Adrenal gland (tissue), 12 donors: ENCODE data around the gene SH3YL1. TPM values are rescaled to one million over a fixed set of nuclear protein-coding genes. Genes with fewer than 3 reads are reported as not detected.

Experiments used
- DNase-seq, 7 donors: peaks; one replicate each; pipeline ENCODE4 v3.0.0-alpha.2; 2019 to 2020
- H3K27ac ChIP-seq, 5 donors: fragments of 200-600 bp; sonication (generic) in 4 of 5; 1 replicate in 3 of 5; 2 replicates in 2 of 5; pipeline versions ENCODE4 v1.5.1 to v1.8.0; 2016 to 2020; ENCODE audit warnings: mild to moderate bottlenecking in 1 of 5
- H3K27me3 ChIP-seq: fragments of 200-600 bp; 2 replicates; pipeline ENCODE4 v1.8.0; 2021
- H3K36me3 ChIP-seq, 2 donors: fragments of 200-600 bp; replicated peaks in 1 of 2; 1 replicate in 1 of 2; 2 replicates in 1 of 2; pipeline versions ENCODE4 v1.5.1 to v1.8.0; 2018 to 2022
- H3K4me1 ChIP-seq, 2 donors: fragments of 200-600 bp; replicated peaks in 1 of 2; 1 replicate in 1 of 2; 2 replicates in 1 of 2; pipeline versions ENCODE4 v1.5.1 to v1.8.0; 2018 to 2021
- H3K4me3 ChIP-seq, 4 donors: fragments of 200-600 bp; sonication (generic) in 3 of 4; one replicate each; pipeline ENCODE4 v1.5.1; 2016 to 2018
- H3K9me3 ChIP-seq, 3 donors: fragments of 200-600 bp; sonication (generic) in 1 of 3; replicated peaks in 1 of 3; 1 replicate in 2 of 3; 2 replicates in 1 of 3; pipeline versions ENCODE4 v1.5.1 to v1.8.0; 2016 to 2021
- POLR2A ChIP-seq, 2 donors: fragments of 450-650 bp; IDR thresholded peaks; one replicate each; pipeline ENCODE4 v1.6.1; 2017; ENCODE audit warnings: antibody characterized with exemption in 2 of 2, mild to moderate bottlenecking in 2 of 2, moderate library complexity in 1 of 2
- WGBS, 4 donors: extraction: QIAGEN DNeasy Blood & Tissue Kit in 2 of 4; methylation state at CpG; one replicate each; pipeline versions ENCODE4 v1.1.5 to v1.1.7; 2013 to 2017; 5-methylcytosine and 5-hydroxymethylcytosine counted together
- intact Hi-C, 2 donors: fragments of 100-400 bp; cut with DNase I; formaldehyde crosslinking; loops; one replicate each; pipeline versions ENCODE4 v1.14.1 to v1.15.0; 2022 to 2023
- polyA plus RNA-seq, 3 donors: library from polyadenylated mRNA; stranded (reverse); fragments of 200-250 nt in 2 of 3; fragments of 350-450 nt in 1 of 3; fragmentation: Illumina TruSeq in 1 of 3; extraction: RNeasy Lipid Tissue Mini Kit (QIAGEN cat#74804) in 1 of 3; gene quantifications; one replicate each; pipeline ENCODE4 v1.2.3, GENCODE V29; 2013 to 2014
- total RNA-seq, 9 donors: library from RNA; depleted of rRNA in 4 of 9; stranded (reverse); fragments of >200 nt in 4 of 9; fragments of 120-200 nt in 1 of 9; fragmentation: NEBNext Ultra II Directional in 1 of 9; extraction: Animal tissue kit (Norgen Biotek cat#: 25700) in 1 of 9; gene quantifications; one replicate each; pipeline versions ENCODE4 v1.1.0 to v1.2.4, GENCODE V29; 2013 to 2023
- TF ChIP-seq, protein P1 (sequence below), 6 experiments: fragments of 450-650 bp in 4 of 6; fragments of 200-600 bp in 2 of 6; sonication (generic) in 1 of 6; IDR thresholded peaks; 1 replicate in 5 of 6; 2 replicates in 1 of 6; pipeline versions ENCODE4 v1.5.1 to v1.8.0; 2016 to 2021; ENCODE audit warnings: antibody characterized with exemption in 6 of 6, mild to moderate bottlenecking in 2 of 6, moderate library complexity in 1 of 6
- donor health status: healthy with polysubstance abuse.
- donor health status: Bipolar disorder and iron deficiency.
- donor health status: DM: yes; HTN: yes; CAD: no.
- donor health status: DM: no; HTN: no; CAD: no.
- donor health status: DM: no; HTN: no; CAD: no.
- donor health status: DM: yes; HTN: yes; CAD: no.

SH3YL1 gene
- total and polyA plus RNA-seq, 12 donors, result 43.6 to 108 (median 92.6) TPM

GRCh38 chr2:208335-208734 is 55.5 kb downstream of the SH3YL1 start:
- intact Hi-C loops, result no loop called here

DNA sequence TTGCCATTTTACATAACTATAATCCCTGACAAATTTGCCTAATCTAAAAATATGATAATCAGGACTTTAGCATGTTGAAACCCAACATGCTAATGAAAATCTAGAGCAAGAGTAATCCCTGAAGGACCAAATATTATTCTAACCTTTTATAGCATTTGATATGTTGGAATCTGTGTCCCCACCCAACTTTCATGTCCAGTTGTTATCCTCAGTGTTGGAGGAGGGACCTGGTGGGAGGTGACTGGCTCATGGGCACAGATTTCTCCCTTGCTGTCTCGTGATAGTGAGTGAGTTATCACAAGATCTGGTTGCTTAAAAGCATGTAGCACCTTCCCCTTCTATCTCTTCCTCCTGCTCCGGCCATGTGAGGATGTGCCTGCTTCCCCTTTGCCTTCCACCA is 59.8 kb downstream of the SH3YL1 start:
- no peaks in the 10 kb centered on the region for H3K36me3 ChIP-seq
- no peak for DNase-seq
- H3K4me3 ChIP-seq, result no peak overlapping the region
- H3K27ac ChIP-seq, result no peak overlapping the region
- intact Hi-C loops, result no loop called here
- TF ChIP-seq, protein P1, sequence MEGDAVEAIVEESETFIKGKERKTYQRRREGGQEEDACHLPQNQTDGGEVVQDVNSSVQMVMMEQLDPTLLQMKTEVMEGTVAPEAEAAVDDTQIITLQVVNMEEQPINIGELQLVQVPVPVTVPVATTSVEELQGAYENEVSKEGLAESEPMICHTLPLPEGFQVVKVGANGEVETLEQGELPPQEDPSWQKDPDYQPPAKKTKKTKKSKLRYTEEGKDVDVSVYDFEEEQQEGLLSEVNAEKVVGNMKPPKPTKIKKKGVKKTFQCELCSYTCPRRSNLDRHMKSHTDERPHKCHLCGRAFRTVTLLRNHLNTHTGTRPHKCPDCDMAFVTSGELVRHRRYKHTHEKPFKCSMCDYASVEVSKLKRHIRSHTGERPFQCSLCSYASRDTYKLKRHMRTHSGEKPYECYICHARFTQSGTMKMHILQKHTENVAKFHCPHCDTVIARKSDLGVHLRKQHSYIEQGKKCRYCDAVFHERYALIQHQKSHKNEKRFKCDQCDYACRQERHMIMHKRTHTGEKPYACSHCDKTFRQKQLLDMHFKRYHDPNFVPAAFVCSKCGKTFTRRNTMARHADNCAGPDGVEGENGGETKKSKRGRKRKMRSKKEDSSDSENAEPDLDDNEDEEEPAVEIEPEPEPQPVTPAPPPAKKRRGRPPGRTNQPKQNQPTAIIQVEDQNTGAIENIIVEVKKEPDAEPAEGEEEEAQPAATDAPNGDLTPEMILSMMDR (IDR thresholded peaks at IDR 0.05), result no peak
- TF ChIP-seq POLR2A (IDR thresholded peaks at IDR 0.05), result no peak
- H3K27me3 ChIP-seq, result no peaks in the 10 kb centered on the region
- 58 to 88% (median 80%) methylated on average over 2 of the region's 2 CpGs for WGBS, 4 donors
- H3K9me3 ChIP-seq, result no peaks in the 10 kb centered on the region
- no peaks in the 10 kb centered on the region for H3K4me1 ChIP-seq

More at GRCh38 chr2:208335-208734, 55.5 kb downstream of the SH3YL1 start:
- Histone ChIP-seq H3K4me3 (no peak overlapping the region), H3K4me1 (no peaks in the 10 kb centered on the region), H3K36me3 (no peaks in the 10 kb centered on the region), H3K27me3 (no peaks in the 10 kb centered on the region), H3K9me3 (peaks cover 0 to 6% (median 0%) of the 10 kb centered on the region in 3 donors), H3K27ac (no peak overlapping the region)
- 71 to 91% (median 83%) methylated on average over 1 of the region's 1 CpG for WGBS, 4 donors
- TF ChIP-seq POLR2A (IDR thresholded peaks at IDR 0.05), result no peak
- TF ChIP-seq, protein P1 (IDR thresholded peaks at IDR 0.05), result no peak
- no peak for DNase-seq

DNA sequence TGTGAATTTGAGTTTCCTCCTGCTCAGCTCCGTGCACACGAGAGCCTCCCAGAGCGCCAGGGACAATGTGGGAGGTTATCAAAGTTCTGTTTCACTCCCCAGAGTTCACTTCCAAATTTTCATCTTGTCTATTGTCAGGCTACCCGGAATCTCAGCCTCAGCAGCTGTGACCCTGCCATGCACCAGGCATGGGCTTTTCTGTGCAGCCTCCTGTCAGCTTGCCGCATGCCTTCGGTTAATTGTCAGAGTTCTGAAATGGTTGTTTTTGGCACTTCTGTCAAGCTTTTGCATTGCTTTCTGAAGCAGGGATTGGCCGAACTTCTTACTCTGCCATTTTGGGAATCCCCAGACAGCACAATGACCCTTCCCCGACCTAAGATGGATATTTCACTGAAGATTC is 60.4 kb downstream of the SH3YL1 start:
- Histone ChIP-seq H3K36me3 (no peaks in the 10 kb centered on the region), H3K27me3 (no peaks in the 10 kb centered on the region), H3K9me3 (no peaks in the 10 kb centered on the region), H3K27ac (no peak overlapping the region), H3K4me3 (no peak overlapping the region), H3K4me1 (no peaks in the 10 kb centered on the region)
- no peak for DNase-seq
- 73 to 86% (median 80%) methylated on average over 8 of the region's 8 CpGs for WGBS, 4 donors
- no peak for TF ChIP-seq POLR2A (IDR thresholded peaks at IDR 0.05)
- TF ChIP-seq, protein P1 (IDR thresholded peaks at IDR 0.05), result no peak
- intact Hi-C loops, result no loop called here

- H3K27ac ChIP-seq, result no peak overlapping the region
- intact Hi-C loops, result no loop called here
- no peaks in the 10 kb centered on the region for H3K36me3 ChIP-seq
- no peak for DNase-seq
- no peaks in the 10 kb centered on the region for H3K9me3 ChIP-seq
- H3K27me3 ChIP-seq, result no peaks in the 10 kb centered on the region
- TF ChIP-seq POLR2A (IDR thresholded peaks at IDR 0.05), result no peak
- TF ChIP-seq, protein P1 (IDR thresholded peaks at IDR 0.05), result no peak
- H3K4me1 ChIP-seq, result no peaks in the 10 kb centered on the region
- H3K4me3 ChIP-seq, result no peak overlapping the region
- WGBS, 4 donors, result 72 to 89% (median 83%) methylated on average over 6 of the region's 6 CpGs
Observed at GRCh38 chr2:202945-203344, 60.9 kb downstream of the SH3YL1 start.
